NCI-H446 (cell line): ENCODE measurements around the gene NBPF8.
"Not testable (repeated sequence)": the region's sequence is repeated elsewhere in the genome, so short reads cannot be mapped to it uniquely, and the experiment has no call there.

ENCODE experiments used
- DNase-seq, 2 experiments: peaks; one replicate each; lab custom pipeline; 2025; lab: John Stamatoyannopoulos, UW

Gene NBPF8

GRCh38 chr1:120414911-120415480, at the start of gene NBPF8:
Gene NBPF8 (plus strand): TSS chr1:120415035. CDS start chr1:120436523, 21,488 bp downstream.
- DNase-seq: peak in 1 of 2 experiments; percentile 61

- DNase-seq: not testable (repeated sequence)
Observed at GRCh38 chr1:120367709-120368108, 47.1 kb upstream of the NBPF8 start.

GRCh38 chr1:120386651-120387050, 28.2 kb upstream of the NBPF8 start:
- DNase-seq: not testable (repeated sequence)

DNA sequence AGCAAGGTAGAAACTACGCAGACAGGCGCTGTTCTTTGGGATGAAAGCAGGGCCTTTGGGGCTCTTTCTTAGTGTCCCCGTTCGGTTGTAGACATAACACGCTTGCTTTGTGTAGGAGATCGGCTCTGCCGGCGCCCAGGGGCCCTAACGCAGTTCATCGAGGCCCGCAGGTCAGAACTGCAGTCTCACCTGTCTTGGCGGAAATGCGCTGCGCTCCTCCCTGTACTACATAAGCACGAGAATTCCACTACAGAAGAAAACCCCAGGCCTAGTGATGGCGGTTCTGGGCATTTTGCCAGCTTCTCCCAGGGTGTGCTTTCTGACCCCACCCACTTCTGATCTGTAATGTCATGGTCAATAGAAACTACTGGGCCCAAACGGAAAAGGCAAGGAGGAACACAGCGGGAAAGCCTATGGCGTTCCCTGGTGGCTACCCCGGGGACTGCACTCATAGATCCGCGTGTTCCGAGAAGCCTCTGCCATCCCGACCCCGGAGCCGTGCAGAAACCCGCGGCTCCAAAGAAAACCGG, 26.2 kb upstream of the NBPF8 start:
- not testable (repeated sequence) for DNase-seq

DNA sequence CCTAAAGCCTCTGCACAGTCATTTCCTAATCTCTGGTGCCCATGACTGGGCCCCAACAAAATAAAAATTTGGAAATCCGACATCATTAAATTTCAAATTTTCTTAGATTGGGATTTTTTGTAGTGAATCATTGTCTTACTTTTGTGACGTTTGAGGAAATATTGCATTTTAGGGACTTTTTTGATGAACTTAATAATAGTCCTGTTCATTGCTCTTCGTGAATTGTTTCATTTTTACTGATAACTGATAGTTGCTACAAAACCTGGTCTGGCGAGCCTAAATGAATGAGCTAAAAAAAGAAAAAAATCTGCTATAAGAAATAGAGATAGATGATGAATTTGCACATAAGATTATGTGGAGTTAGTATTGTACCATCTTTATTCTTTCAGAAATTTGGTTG, 23.5 kb upstream of the NBPF8 start:
- DNase-seq: not testable (repeated sequence)

- DNase-seq: not testable (repeated sequence)
Observed at GRCh38 chr1:120393316-120394232, 21.3 kb upstream of the NBPF8 start.

DNA sequence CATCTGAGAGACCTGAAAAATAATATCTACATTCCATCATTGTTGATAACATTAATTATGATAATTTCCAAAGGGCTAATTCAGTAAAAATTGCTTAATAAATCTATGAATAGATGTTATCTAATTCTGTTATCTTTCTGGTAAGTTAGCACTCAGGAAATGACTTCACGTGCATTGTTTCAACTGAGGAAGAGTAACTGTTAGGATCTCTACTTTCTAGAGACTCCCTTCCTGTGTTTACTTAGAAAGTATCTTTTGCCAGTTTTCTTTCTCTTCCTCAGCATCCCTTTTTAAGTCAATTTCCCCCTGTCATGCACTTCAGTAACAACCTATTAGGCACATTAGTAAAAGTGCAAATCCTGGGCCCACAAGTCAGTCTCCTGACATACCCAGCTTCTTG, 9.5 kb upstream of the NBPF8 start:
- not testable (repeated sequence) for DNase-seq

- DNase-seq: not testable (repeated sequence)
Observed at GRCh38 chr1:120414451-120414850, 384 bp upstream of the NBPF8 start.

DNA sequence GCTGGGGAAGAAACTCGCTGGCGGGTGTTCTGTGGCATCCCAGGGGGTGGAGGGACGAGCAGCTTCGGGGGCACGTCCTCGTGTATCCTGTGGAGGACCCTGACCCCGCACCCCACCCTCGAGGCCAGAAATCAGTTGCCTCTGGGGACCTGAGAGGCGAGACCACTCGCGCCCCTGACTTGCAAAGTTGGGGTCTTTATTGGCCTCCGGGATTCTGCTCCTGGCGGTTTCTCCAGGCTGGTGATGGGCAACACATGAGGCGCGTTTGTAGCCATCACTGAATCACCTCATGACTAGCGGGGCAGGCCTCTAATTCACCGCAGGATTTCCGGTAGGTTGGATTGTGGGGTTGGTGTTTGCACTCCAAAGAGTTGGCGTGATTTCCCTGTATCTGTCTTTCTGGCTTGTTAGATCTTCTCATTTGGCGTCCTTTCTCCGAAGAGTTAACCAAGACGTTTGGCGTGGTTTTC, 692 bp downstream of the NBPF8 start:
- DNase-seq: peak in 1 of 2 experiments; percentile 18

DNA sequence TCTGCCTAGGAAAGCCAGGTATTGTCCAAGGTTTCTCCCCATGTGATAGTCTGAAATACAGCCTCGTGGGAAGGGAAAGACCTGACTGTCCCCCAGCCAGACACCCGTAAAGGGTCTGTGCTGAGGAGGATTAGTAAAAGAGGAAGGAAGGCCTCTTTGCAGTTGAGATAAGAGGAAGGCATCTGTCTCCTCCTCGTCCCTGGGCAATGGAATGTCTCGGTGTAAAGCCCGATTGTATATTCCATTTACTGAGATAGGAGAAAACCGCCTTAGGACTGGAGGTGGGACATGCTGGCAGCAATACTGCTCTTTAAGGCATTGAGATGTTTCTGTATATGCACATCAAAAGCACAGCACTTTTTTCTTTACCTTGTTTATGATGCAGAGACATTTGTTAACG, 10.2 kb downstream of the NBPF8 start:
- DNase-seq: not testable (repeated sequence)

- DNase-seq: not testable (repeated sequence)
Observed at GRCh38 chr1:120431626-120432025, 16.8 kb downstream of the NBPF8 start.

GRCh38 chr1:120433831-120434230, 19.0 kb downstream of the NBPF8 start:
- not testable (repeated sequence) for DNase-seq

DNA sequence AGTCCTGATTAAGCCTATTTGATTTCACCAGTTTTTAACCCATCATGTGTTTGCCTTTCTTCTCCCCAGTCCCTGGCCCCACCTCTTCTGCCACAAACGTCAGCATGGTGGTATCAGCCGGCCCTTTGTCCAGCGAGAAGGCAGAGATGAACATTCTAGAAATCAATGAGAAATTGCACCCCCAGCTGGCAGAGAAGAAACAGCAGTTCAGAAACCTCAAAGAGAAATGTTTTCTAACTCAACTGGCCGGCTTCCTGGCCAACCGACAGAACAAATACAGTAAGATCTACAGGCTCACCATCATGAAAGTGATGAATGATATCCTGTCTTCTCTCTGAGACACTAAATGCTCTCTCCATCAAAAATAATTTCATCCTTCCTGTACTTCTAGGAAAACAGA, 34.3 kb downstream of the NBPF8 start:
- not testable (repeated sequence) for DNase-seq
